GM12878 (cell line): ENCODE measurements around the gene NDUFA9. TPM values are rescaled to one million over a fixed set of nuclear protein-coding genes. Genes with fewer than 3 reads are reported as not detected.

Experiments
- BCL11A ChIP-seq: IDR thresholded peaks from 2 replicates; pipeline ENCODE4 v1.6.1; 2011; ENCODE audit warnings: low read depth, low read length
- EED ChIP-seq: sonication (generic); IDR thresholded peaks from 2 replicates; pipeline ENCODE4 v1.6.1; 2016; ENCODE audit warnings: antibody characterized with exemption, low read depth
- HCFC1 ChIP-seq: fragments of 150-350 bp; IDR thresholded peaks from 2 replicates; pipeline ENCODE4 v1.6.1; 2014; ENCODE audit warnings: low read length
- KAT2A ChIP-seq: conservative IDR thresholded peaks from 2 replicates; pipeline ENCODE4 v1.6.1; 2011; ENCODE audit warnings: low read depth, low read length; ENCODE audit not compliant: control insufficient read depth
- NFIC ChIP-seq: IDR thresholded peaks from 2 replicates; pipeline ENCODE4 v1.6.1; 2012; ENCODE audit warnings: low read depth, mild to moderate bottlenecking, inconsistent platforms, low read length, moderate library complexity
- POLR2A ChIP-seq: IDR thresholded peaks from 2 replicates; pipeline ENCODE4 v1.6.1; 2011; ENCODE audit warnings: low read depth, mild to moderate bottlenecking, low read length
- POLR2AphosphoS2 ChIP-seq: IDR thresholded peaks from 2 replicates; pipeline ENCODE4 v1.6.1; 2011; ENCODE audit warnings: low read depth, mild to moderate bottlenecking, low read length, improper control_type of control experiment, moderate library complexity
- RB1 ChIP-seq: fragments of 450-650 bp; formaldehyde crosslinking; IDR thresholded peaks from 2 replicates; pipeline ENCODE4 v1.6.1; 2017; ENCODE audit warnings: mild to moderate bottlenecking, borderline replicate concordance
- SRF ChIP-seq, 2 experiments: IDR thresholded peaks; 2 replicates each; pipeline ENCODE4 v1.6.1; 2011; ENCODE audit warnings: low read depth in 2 of 2, low read length in 2 of 2, mild to moderate bottlenecking in 1 of 2, moderate library complexity in 1 of 2
- STAT1 ChIP-seq: fragments of 450-650 bp; conservative IDR thresholded peaks from 2 replicates; pipeline ENCODE4 v1.6.1; 2014; ENCODE audit warnings: antibody characterized with exemption, mild to moderate bottlenecking
- TBL1XR1 ChIP-seq: IDR thresholded peaks from 2 replicates; pipeline ENCODE4 v1.6.1; 2012; ENCODE audit warnings: low read depth, low read length, improper control_type of control experiment
- TCF12 ChIP-seq: IDR thresholded peaks from 2 replicates; pipeline ENCODE4 v1.6.1; 2011; ENCODE audit warnings: low read depth, mild to moderate bottlenecking, low read length
- ZNF592 ChIP-seq: fragments of 450-650 bp; IDR thresholded peaks from 2 replicates; pipeline ENCODE4 v1.6.1; 2017; ENCODE audit warnings: mild to moderate bottlenecking, moderate library complexity
- ZNF687 ChIP-seq: fragments of 450-650 bp; IDR thresholded peaks from 2 replicates; pipeline ENCODE4 v1.6.1; 2017; ENCODE audit warnings: mild to moderate bottlenecking, moderate library complexity
- polyA plus RNA-seq, 11 experiments: library from polyadenylated mRNA; depleted of rRNA in 4 of 11; unstranded in 6 of 11; stranded (reverse) in 5 of 11; fragments of >200 nt; fragmentation: Nextera tagmentation in 4 of 11; fragmentation: Illumina TruSeq in 1 of 11; extraction: Ambion mirVana in 4 of 11; extraction: Trizol in 1 of 11; gene quantifications; 1 replicate in 1 of 11; 2 replicates in 10 of 11; pipeline versions ENCODE4 v1.2.1 to v1.2.3, GENCODE V29; 2011 to 2016; ENCODE audit warnings: inconsistent platforms in 2 of 11, missing spikeins in 2 of 11, low read depth in 1 of 11
- total RNA-seq, 4 experiments: library from RNA; depleted of rRNA in 3 of 4; stranded (reverse); fragments of >200 nt in 3 of 4; fragmentation: Illumina TruSeq in 1 of 4; extraction: Trizol in 1 of 4; gene quantifications; 2 replicates each; pipeline versions ENCODE4 v1.2.1 to v1.2.3, GENCODE V29; 2013 to 2021
- TF ChIP-seq, protein P1 (sequence below): fragments of 450-650 bp; formaldehyde crosslinking; IDR thresholded peaks from 2 replicates; pipeline ENCODE4 v1.4.0; 2022; ENCODE audit warnings: mild to moderate bottlenecking, moderate library complexity
- TF ChIP-seq, protein P2 (sequence below): fragments of 450-650 bp; IDR thresholded peaks from 2 replicates; pipeline ENCODE4 v1.6.1; 2014; ENCODE audit warnings: mild to moderate bottlenecking

Gene NDUFA9
- total and polyA plus RNA-seq, 10 of the 15 experiments (the other 5 are each of a cell fraction or from before 2014, with no cell fraction given) = 95.2 to 472 (median 151) TPM

- TF ChIP-seq ZNF687 (peak; percentile 48; the same call in 1 of the 2 replicates), EED (no peak), TCF12 (peak; percentile 71; the same call in 1 of the 2 replicates), SRF (IDR thresholded peaks at IDR 0.05; ENCODE audit: low read depth in 2 of 2, low read length in 2 of 2) (no peak), STAT1 (peak; percentile 91; the same call in 1 of the 2 replicates), POLR2AphosphoS2 (no peak), NFIC (no peak), ZNF592 (no peak), KAT2A (no peak), HCFC1 (peak; percentile 44; the same call in 1 of the 2 replicates), POLR2A (peak; percentile 83), BCL11A (no peak), TBL1XR1 (no peak), RB1 (peak; percentile 85; the same call in 1 of the 2 replicates)
- TF ChIP-seq, protein P1, sequence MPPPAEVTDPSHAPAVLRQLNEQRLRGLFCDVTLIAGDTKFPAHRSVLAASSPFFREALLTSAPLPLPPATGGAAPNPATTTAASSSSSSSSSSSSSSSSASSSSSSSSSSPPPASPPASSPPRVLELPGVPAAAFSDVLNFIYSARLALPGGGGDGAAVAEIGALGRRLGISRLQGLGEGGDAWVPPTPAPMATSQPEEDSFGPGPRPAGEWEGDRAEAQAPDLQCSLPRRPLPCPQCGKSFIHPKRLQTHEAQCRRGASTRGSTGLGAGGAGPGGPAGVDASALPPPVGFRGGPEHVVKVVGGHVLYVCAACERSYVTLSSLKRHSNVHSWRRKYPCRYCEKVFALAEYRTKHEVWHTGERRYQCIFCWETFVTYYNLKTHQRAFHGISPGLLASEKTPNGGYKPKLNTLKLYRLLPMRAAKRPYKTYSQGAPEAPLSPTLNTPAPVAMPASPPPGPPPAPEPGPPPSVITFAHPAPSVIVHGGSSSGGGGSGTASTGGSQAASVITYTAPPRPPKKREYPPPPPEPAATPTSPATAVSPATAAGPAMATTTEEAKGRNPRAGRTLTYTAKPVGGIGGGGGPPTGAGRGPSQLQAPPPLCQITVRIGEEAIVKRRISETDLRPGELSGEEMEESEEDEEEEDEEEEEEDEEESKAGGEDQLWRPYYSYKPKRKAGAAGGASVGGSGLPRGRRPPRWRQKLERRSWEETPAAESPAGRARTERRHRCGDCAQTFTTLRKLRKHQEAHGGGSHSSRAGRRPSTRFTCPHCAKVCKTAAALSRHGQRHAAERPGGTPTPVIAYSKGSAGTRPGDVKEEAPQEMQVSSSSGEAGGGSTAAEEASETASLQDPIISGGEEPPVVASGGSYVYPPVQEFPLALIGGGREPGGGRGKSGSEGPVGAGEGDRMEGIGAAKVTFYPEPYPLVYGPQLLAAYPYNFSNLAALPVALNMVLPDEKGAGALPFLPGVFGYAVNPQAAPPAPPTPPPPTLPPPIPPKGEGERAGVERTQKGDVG (CRISPR knock-in tag) = no peak
- TF ChIP-seq, protein P2, sequence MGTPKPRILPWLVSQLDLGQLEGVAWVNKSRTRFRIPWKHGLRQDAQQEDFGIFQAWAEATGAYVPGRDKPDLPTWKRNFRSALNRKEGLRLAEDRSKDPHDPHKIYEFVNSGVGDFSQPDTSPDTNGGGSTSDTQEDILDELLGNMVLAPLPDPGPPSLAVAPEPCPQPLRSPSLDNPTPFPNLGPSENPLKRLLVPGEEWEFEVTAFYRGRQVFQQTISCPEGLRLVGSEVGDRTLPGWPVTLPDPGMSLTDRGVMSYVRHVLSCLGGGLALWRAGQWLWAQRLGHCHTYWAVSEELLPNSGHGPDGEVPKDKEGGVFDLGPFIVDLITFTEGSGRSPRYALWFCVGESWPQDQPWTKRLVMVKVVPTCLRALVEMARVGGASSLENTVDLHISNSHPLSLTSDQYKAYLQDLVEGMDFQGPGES = 0 out of 2 replicates have a peak, but pooled peaks have one; percentile 29
Observed at GRCh38 chr12:4604684-4605193, 44.2 kb upstream of the NDUFA9 start (continued).
